Right atrium auricular region (tissue), 2 donors: Measurements from ENCODE around the gene RNF144A. TPM values are rescaled to one million over a fixed set of nuclear protein-coding genes. Genes with fewer than 3 reads are reported as not detected.

ENCODE experiments used
- DNase-seq: peaks from one replicate; pipeline ENCODE4 v3.0.0-alpha.2; 2019; ENCODE audit warnings: low spot score
- H3K27ac ChIP-seq, 2 donors: fragments of 200-600 bp; sonication (generic); 1 replicate in 1 of 2; 2 replicates in 1 of 2; pipeline ENCODE4 v1.5.1; 2016 to 2019
- H3K27me3 ChIP-seq, 2 donors: fragments of 200-600 bp; sonication (generic); one replicate each; pipeline versions ENCODE4 v1.5.1 to v1.6.0; 2017 to 2019
- H3K36me3 ChIP-seq: fragments of 200-600 bp; sonication (generic); one replicate; pipeline ENCODE4 v1.5.1; 2016
- H3K4me1 ChIP-seq, 2 donors: fragments of 200-600 bp; sonication (generic); one replicate each; pipeline versions ENCODE4 v1.5.1 to v1.6.0; 2017 to 2019
- H3K4me3 ChIP-seq, 2 donors: fragments of 200-600 bp; sonication (generic); 1 replicate in 1 of 2; 2 replicates in 1 of 2; pipeline ENCODE4 v1.5.1; 2017 to 2019; ENCODE audit warnings: mild to moderate bottlenecking in 1 of 2, moderate library complexity in 1 of 2
- H3K9me3 ChIP-seq, 2 donors: fragments of 200-600 bp; sonication (generic); one replicate each; pipeline ENCODE4 v1.5.1; 2019
- CTCF ChIP-seq, 2 donors: fragments of 200-600 bp; sonication (generic); IDR thresholded peaks; one replicate each; pipeline ENCODE4 v1.5.1; 2019; ENCODE audit warnings: antibody characterized with exemption in 2 of 2
- total RNA-seq, 2 donors: library from RNA; depleted of rRNA; stranded (reverse); fragments of >200 nt; gene quantifications; one replicate each; pipeline ENCODE4 v1.1.0, GENCODE V29; 2016

Gene RNF144A
- total RNA-seq, 2 donors from 2014 or later, result 8.2 to 12.6 TPM

GRCh38 chr2:7089898-7090510 is 172.8 kb downstream of the RNF144A start:
- no peaks in the 10 kb centered on the region for H3K27me3 ChIP-seq
- no peak for DNase-seq
- H3K4me3 ChIP-seq, result no peak overlapping the region
- TF ChIP-seq CTCF (IDR thresholded peaks at IDR 0.05), result no peak
- H3K36me3 ChIP-seq, result no peaks in the 10 kb centered on the region
- no peaks in the 10 kb centered on the region for H3K4me1 ChIP-seq
- H3K9me3 ChIP-seq, result no peaks in the 10 kb centered on the region
- no peak overlapping the region for H3K27ac ChIP-seq

- H3K9me3 ChIP-seq, result no peaks in the 10 kb centered on the region
- no peak overlapping the region for H3K4me3 ChIP-seq
- H3K27me3 ChIP-seq, result no peaks in the 10 kb centered on the region
- H3K27ac ChIP-seq, result no peak overlapping the region
- DNase-seq, result no peak
- H3K4me1 ChIP-seq, result peaks cover 0 to 9% of the 10 kb centered on the region in 2 donors
- H3K36me3 ChIP-seq, result no peaks in the 10 kb centered on the region
- TF ChIP-seq CTCF (IDR thresholded peaks at IDR 0.05), result no peak
These were observed 176.2 kb downstream of the RNF144A start for GRCh38 chr2:7093376-7093775.

Other genes starting within 250 kb of the RNF144A start
- gene CMPK2, start 51.5 kb upstream of the RNF144A start, total RNA-seq, result 1 to 10 TPM; 1.8 to 4.4 TPM
- 1 to 10 TPM; 1.5 to 3.6 TPM for gene RSAD2, start 39.6 kb upstream of the RNF144A start, total RNA-seq